HEK293T (cell line): ENCODE results near the gene TSC22D3.

Source experiments
- BHLHE40 ChIP-seq: fragments of 450-650 bp; IDR thresholded peaks from 2 replicates; pipeline ENCODE4 v1.6.1; 2016; ENCODE audit warnings: mild to moderate bottlenecking, moderate library complexity, borderline replicate concordance
- ELF4 ChIP-seq: fragments of 450-650 bp; IDR thresholded peaks from 2 replicates; pipeline ENCODE4 v1.6.1; 2017; ENCODE audit warnings: antibody characterized with exemption
- FOXA1 ChIP-seq: fragments of 450-650 bp; IDR thresholded peaks from 2 replicates; pipeline ENCODE4 v1.6.1; 2016; ENCODE audit warnings: mild to moderate bottlenecking
- FOXM1 ChIP-seq: fragments of 450-650 bp; IDR thresholded peaks from 2 replicates; pipeline ENCODE4 v1.6.1; 2017; ENCODE audit warnings: mild to moderate bottlenecking, borderline replicate concordance
- L3MBTL2 ChIP-seq: fragments of 450-650 bp; conservative IDR thresholded peaks from 2 replicates; pipeline ENCODE4 v1.6.1; 2016; ENCODE audit warnings: mild to moderate bottlenecking
- PKNOX1 ChIP-seq: fragments of 450-650 bp; IDR thresholded peaks from 2 replicates; pipeline ENCODE4 v1.6.1; 2016
- SP1 ChIP-seq: fragments of 450-650 bp; IDR thresholded peaks from 2 replicates; pipeline ENCODE4 v1.6.1; 2017
- SUZ12 ChIP-seq: fragments of 450-650 bp; IDR thresholded peaks from 2 replicates; pipeline ENCODE4 v1.6.1; 2016; ENCODE audit warnings: mild to moderate bottlenecking

GRCh38 chrX:107729558-107730297 is 45.9 kb downstream of the TSC22D3 start:
- TF ChIP-seq ELF4: no peak
- TF ChIP-seq SUZ12: no peak
- TF ChIP-seq FOXA1: no peak
- TF ChIP-seq SP1: no peak
- peak; percentile 49; the same call in 1 of the 2 replicates for TF ChIP-seq FOXM1
- TF ChIP-seq PKNOX1: peak; percentile 57
- no peak for TF ChIP-seq L3MBTL2
- no peak for TF ChIP-seq BHLHE40
